SK-N-MC (cell line): ENCODE results near the gene BABAM2.
A peak's percentile ranks its signal among the peaks of the same experiment; 100 is the strongest.

ENCODE experiments used
- DNase-seq: peaks from one replicate; pipeline ENCODE4 v3.0.0-alpha.2; 2011; ENCODE audit warnings: low read depth, low spot score
- H3K27ac ChIP-seq: fragments of 200-600 bp; sonication (generic); 2 replicates; pipeline ENCODE4 v1.5.1; 2016; ENCODE audit warnings: mixed run types
- H3K36me3 ChIP-seq: fragments of 200-600 bp; sonication (generic); 2 replicates; pipeline ENCODE4 v1.6.1; 2017; ENCODE audit warnings: antibody characterized with exemption, low read length, mixed read lengths; ENCODE audit not compliant: insufficient read depth
- H3K4me3 ChIP-seq: fragments of 200-600 bp; sonication (generic); 2 replicates; pipeline ENCODE4 v1.5.1; 2016
- H3K9ac ChIP-seq: fragments of 200-600 bp; sonication (generic); 2 replicates; pipeline ENCODE4 v1.8.0; 2017; ENCODE audit warnings: mixed run types, mixed read lengths; ENCODE audit not compliant: insufficient read length
- H3K9me3 ChIP-seq: fragments of 200-600 bp; sonication (generic); 2 replicates; pipeline ENCODE4 v1.6.1; 2017; ENCODE audit warnings: low read depth, mild to moderate bottlenecking, antibody characterized with exemption, low read length, moderate library complexity, mixed read lengths
- EZH2 ChIP-seq: fragments of 200-600 bp; sonication (generic); IDR thresholded peaks from one replicate; pipeline ENCODE4 v1.6.1; 2017; ENCODE audit warnings: antibody characterized with exemption
- FOXP2 ChIP-seq: optimal IDR thresholded peaks from 2 replicates; pipeline ENCODE3; 2011; ENCODE audit warnings: mild to moderate bottlenecking, moderate library complexity; ENCODE audit not compliant: insufficient read depth; ENCODE audit errors: extremely low read length, control extremely low read depth
- POLR2AphosphoS5 ChIP-seq: IDR thresholded peaks from 2 replicates; pipeline ENCODE4 v1.6.1; 2012; ENCODE audit warnings: mild to moderate bottlenecking, low read depth, low read length, borderline replicate concordance

Gene BABAM2

DNA sequence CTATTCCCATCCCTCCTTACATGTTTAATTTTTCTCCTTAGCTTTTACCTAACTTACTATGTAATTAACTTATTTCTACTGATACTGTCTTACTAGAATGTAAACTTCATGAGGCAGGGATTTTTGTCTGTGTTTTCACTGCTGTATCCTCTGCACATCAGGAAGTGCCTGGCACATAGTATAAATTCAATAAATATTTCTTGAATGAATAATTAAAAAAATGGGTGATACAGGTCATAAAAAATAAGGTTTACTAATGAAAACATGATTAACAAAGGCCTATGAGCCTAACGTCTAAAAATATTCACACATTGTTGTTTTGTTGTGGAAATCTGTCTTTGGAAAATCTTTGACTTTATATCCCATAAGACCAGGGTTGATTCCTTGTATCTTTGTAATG lies 4.9 kb upstream of the BABAM2 start:
- no peak for DNase-seq
- Histone ChIP-seq H3K9ac (no peak overlapping the region), H3K9me3 (no peaks in the 10 kb centered on the region), H3K36me3 (no peaks in the 10 kb centered on the region), H3K4me3 (no peak overlapping the region), H3K27ac (no peak overlapping the region)
- no peak for TF ChIP-seq FOXP2
- no peak for TF ChIP-seq EZH2
- no peak for TF ChIP-seq POLR2AphosphoS5

GRCh38 chr2:27886322-27886721 lies 4.2 kb upstream of the BABAM2 start:
- DNase-seq = no peak
- Histone ChIP-seq H3K36me3 (no peaks in the 10 kb centered on the region), H3K9me3 (no peaks in the 10 kb centered on the region), H3K27ac (no peak overlapping the region), H3K9ac (no peak overlapping the region), H3K4me3 (no peak overlapping the region)
- TF ChIP-seq POLR2AphosphoS5 = no peak
- TF ChIP-seq FOXP2 = no peak
- TF ChIP-seq EZH2 = no peak

- Histone ChIP-seq H3K27ac (no peak overlapping the region), H3K36me3 (no peaks in the 10 kb centered on the region), H3K4me3 (no peak overlapping the region), H3K9ac (no peak overlapping the region), H3K9me3 (no peaks in the 10 kb centered on the region)
- DNase-seq = no peak
- TF ChIP-seq POLR2AphosphoS5 = no peak
- TF ChIP-seq EZH2 = no peak
- no peak for TF ChIP-seq FOXP2
Measured at GRCh38 chr2:27887111-27887510, 3.4 kb upstream of the BABAM2 start.

DNA sequence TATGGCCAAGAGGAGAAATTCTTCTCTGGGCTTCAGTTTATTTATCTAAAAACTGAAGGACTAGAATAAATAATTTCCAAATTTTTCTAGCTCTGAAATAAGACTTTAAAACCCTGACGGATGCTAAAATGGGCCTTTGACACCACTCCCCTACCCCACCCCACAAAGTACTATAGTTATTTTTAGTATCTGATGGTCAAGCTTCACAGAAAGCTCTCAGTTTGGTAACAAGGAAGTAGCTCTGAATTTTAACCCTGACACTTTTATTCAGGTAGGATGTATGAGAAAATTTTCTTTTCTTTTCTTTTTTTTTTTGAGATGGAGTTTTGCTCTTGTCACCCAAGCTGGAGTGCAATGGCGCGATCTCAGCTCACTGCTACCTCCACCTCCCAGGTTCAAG lies 2.7 kb upstream of the BABAM2 start:
- TF ChIP-seq POLR2AphosphoS5 (no peak), EZH2 (no peak), FOXP2 (no peak)
- Histone ChIP-seq H3K27ac (no peak overlapping the region), H3K4me3 (no peak overlapping the region), H3K9me3 (no peaks in the 10 kb centered on the region), H3K9ac (no peak overlapping the region), H3K36me3 (no peaks in the 10 kb centered on the region)
- no peak for DNase-seq

DNA sequence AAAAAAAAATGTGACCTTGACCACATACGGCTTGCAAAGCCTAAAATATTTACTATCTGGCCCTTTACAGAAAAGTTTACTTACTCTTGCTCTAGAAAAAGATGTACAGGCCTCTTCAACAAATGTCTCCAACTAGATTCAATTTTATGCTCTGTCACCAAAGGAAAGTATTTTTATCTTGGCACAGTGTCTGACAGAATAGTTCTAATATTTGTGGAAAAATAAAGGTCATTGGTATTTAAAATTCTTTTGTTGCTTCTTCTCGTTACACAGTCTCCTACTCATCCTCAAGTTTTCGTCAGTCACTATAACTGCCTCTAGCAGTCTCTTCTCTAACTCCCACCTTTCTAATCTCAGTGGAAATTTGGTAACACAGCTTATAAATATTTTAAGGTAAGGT lies 1.7 kb upstream of the BABAM2 start:
- TF ChIP-seq FOXP2 (no peak), POLR2AphosphoS5 (no peak), EZH2 (no peak)
- no peak for DNase-seq
- Histone ChIP-seq H3K4me3 (no peak overlapping the region), H3K9me3 (no peaks in the 10 kb centered on the region), H3K9ac (peak overlapping the region; percentile 5), H3K36me3 (no peaks in the 10 kb centered on the region), H3K27ac (no peak overlapping the region)

DNA sequence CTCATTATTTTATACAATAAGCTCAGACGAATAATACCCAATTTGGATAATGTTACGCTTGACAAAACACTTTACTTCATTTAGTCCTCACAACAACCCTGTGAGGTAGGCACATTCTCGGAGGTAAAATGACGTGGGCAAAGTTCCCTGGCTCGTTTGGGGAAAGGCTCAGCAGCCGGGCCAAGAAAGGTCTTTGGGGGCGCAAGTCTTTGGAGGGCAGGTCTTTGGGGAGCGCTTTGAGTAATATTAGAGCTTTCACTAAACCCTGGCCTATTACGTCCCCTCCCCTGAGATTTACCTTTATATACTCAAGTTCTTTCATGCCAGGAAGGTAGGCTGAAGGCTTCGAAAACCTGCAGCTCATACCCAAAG lies 769 bp upstream of the BABAM2 start:
- TF ChIP-seq FOXP2 (no peak), EZH2 (no peak), POLR2AphosphoS5 (no peak)
- peak overlapping the region; percentile 95 for H3K4me3 ChIP-seq
- no peaks in the 10 kb centered on the region for H3K36me3 ChIP-seq
- no peak for DNase-seq
- H3K9ac ChIP-seq = peak overlapping the region; percentile 86
- no peak overlapping the region for H3K27ac ChIP-seq
- H3K9me3 ChIP-seq = no peaks in the 10 kb centered on the region

- Histone ChIP-seq H3K27ac (peak overlapping the region; percentile 63), H3K9me3 (no peaks in the 10 kb centered on the region), H3K9ac (peak overlapping the region; percentile 86), H3K4me3 (peak overlapping the region; percentile 95), H3K36me3 (peaks cover 2% of the 10 kb centered on the region; the same call in 1 of the 2 replicates)
- DNase-seq = no peak
- TF ChIP-seq POLR2AphosphoS5 (no peak), FOXP2 (no peak), EZH2 (no peak)
Measured at GRCh38 chr2:27890924-27891672, 569 bp downstream of the BABAM2 start.

DNA sequence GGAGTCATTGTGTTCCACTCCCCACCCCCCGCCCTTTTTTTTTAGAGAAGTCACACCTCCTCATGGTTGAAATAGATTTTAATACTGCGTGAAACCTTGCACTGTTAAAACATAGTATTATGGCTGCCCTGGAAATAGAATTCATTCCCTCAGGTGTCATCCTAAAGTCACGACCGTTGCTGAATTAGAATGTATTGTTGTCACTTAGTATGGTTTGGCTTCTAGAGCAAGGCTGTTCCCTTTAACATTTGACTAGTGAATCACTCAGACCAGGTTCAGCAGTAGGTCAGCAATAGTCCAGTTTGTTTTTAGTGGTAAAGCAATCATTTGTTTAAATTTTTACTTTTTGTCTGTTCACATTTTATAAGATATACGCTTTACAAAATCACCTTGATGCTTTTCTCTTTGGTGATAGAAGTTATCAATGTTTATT lies 1.2 kb downstream of the BABAM2 start:
- Histone ChIP-seq H3K27ac (no peak overlapping the region), H3K9ac (no peak overlapping the region), H3K4me3 (peak overlapping the region; percentile 95), H3K9me3 (no peaks in the 10 kb centered on the region), H3K36me3 (peaks cover 8% of the 10 kb centered on the region; the same call in 1 of the 2 replicates)
- DNase-seq = no peak
- TF ChIP-seq POLR2AphosphoS5 = no peak
- no peak for TF ChIP-seq FOXP2
- no peak for TF ChIP-seq EZH2
